Loucy (cell line): Measurements from ENCODE around the gene FSIP1.

Source experiments
- H2AFZ ChIP-seq: fragments of 200-600 bp; sonication (generic); 2 replicates; pipeline ENCODE4 v1.6.0; 2016; ENCODE audit warnings: antibody characterized with exemption, mild to moderate bottlenecking, low read length, moderate library complexity
- H3F3A ChIP-seq: fragments of 200-600 bp; 2 replicates; pipeline ENCODE4 v1.6.0; 2016; ENCODE audit warnings: antibody characterized with exemption, low read depth, mild to moderate bottlenecking
- H3K27me3 ChIP-seq: fragments of 200-600 bp; sonication (generic); 2 replicates; pipeline ENCODE4 v1.6.1; 2014; ENCODE audit warnings: low read length, mild to moderate bottlenecking; ENCODE audit not compliant: insufficient read depth, poor library complexity, severe bottlenecking
- H3K36me3 ChIP-seq: fragments of 200-600 bp; sonication (generic); 2 replicates; pipeline ENCODE4 v1.6.1; 2016; ENCODE audit warnings: low read length; ENCODE audit not compliant: insufficient read depth
- H3K4me1 ChIP-seq: fragments of 200-600 bp; sonication (generic); 2 replicates; pipeline ENCODE4 v1.5.1; 2014; ENCODE audit warnings: low read length, mild to moderate bottlenecking; ENCODE audit not compliant: insufficient read depth, poor library complexity, severe bottlenecking
- H3K4me2 ChIP-seq: fragments of 200-600 bp; sonication (generic); 2 replicates; pipeline ENCODE4 v1.6.0; 2014; ENCODE audit warnings: antibody characterized with exemption, low read length, low read depth, mild to moderate bottlenecking; ENCODE audit not compliant: poor library complexity, severe bottlenecking
- H3K4me3 ChIP-seq: fragments of 200-600 bp; sonication (generic); 2 replicates; pipeline ENCODE4 v1.5.1; 2014; ENCODE audit warnings: low read length, mild to moderate bottlenecking, mixed read lengths; ENCODE audit not compliant: poor library complexity, severe bottlenecking
- H3K79me2 ChIP-seq: fragments of 200-600 bp; sonication (generic); 2 replicates; pipeline ENCODE4 v1.6.1; 2014; ENCODE audit warnings: low read length; ENCODE audit not compliant: insufficient read depth
- H3K9ac ChIP-seq: fragments of 200-600 bp; sonication (generic); 2 replicates; pipeline ENCODE4 v1.6.0; 2014; ENCODE audit warnings: mild to moderate bottlenecking, low read depth, low read length, moderate library complexity; ENCODE audit not compliant: poor library complexity, severe bottlenecking
- H3K9me2 ChIP-seq: fragments of 200-600 bp; sonication (generic); replicated peaks from 2 replicates; pipeline ENCODE4 v1.6.1; 2016; ENCODE audit warnings: low read depth, low read length, mixed read lengths
- H3K9me3 ChIP-seq: fragments of 200-600 bp; sonication (generic); 2 replicates; pipeline ENCODE4 v1.6.1; 2014; ENCODE audit warnings: mild to moderate bottlenecking, antibody characterized with exemption, low read length, low read depth; ENCODE audit not compliant: insufficient read depth
- H4K20me1 ChIP-seq: fragments of 200-600 bp; sonication (generic); 2 replicates; pipeline ENCODE4 v1.6.0; 2014; ENCODE audit warnings: antibody characterized with exemption, low read length, mild to moderate bottlenecking; ENCODE audit not compliant: insufficient read depth, poor library complexity, severe bottlenecking
- EZH2phosphoT487 ChIP-seq: fragments of 200-600 bp; IDR thresholded peaks from 2 replicates; pipeline ENCODE4 v1.6.1; 2018; ENCODE audit warnings: antibody characterized with exemption, mild to moderate bottlenecking, moderate library complexity, borderline replicate concordance
- TF ChIP-seq, protein P1 (sequence below): fragments of 200-600 bp; sonication (generic); conservative IDR thresholded peaks from 2 replicates; pipeline ENCODE4 v1.5.1; 2014; ENCODE audit warnings: mild to moderate bottlenecking, antibody characterized with exemption, low read length

FSIP1 gene

DNA sequence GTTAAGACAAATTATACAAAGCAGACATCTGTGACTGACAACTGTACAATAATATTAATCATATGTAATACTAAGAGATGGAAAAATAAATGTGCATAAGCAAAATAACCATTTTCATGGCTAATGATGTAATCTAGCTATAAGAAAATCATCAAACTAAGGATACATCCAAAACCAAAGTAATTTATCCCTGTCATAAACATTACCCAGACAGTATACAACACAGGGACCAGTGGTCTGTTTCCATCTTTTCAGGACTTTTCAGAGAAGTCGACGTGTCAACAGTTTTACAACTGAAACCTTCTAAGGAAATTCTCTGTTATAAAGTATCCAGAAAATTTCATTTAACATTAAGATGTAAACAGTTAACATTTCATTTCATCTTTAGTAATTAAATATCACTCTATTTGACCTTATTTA, 190.7 kb downstream of the FSIP1 start:
- Histone ChIP-seq H3K4me1 (no peaks in the 10 kb centered on the region), H3K4me3 (no peak overlapping the region), H3K36me3 (no peaks in the 10 kb centered on the region), H3K9me2 (no peaks in the 10 kb centered on the region), H3K79me2 (no peaks in the 10 kb centered on the region), H4K20me1 (no peaks in the 10 kb centered on the region), H3K9ac (no peak overlapping the region), H2AFZ (no peak overlapping the region), H3K9me3 (no peaks in the 10 kb centered on the region), H3K27me3 (no peaks in the 10 kb centered on the region), H3F3A (no peaks in the 10 kb centered on the region), H3K4me2 (no peak overlapping the region)
- TF ChIP-seq, protein P1, sequence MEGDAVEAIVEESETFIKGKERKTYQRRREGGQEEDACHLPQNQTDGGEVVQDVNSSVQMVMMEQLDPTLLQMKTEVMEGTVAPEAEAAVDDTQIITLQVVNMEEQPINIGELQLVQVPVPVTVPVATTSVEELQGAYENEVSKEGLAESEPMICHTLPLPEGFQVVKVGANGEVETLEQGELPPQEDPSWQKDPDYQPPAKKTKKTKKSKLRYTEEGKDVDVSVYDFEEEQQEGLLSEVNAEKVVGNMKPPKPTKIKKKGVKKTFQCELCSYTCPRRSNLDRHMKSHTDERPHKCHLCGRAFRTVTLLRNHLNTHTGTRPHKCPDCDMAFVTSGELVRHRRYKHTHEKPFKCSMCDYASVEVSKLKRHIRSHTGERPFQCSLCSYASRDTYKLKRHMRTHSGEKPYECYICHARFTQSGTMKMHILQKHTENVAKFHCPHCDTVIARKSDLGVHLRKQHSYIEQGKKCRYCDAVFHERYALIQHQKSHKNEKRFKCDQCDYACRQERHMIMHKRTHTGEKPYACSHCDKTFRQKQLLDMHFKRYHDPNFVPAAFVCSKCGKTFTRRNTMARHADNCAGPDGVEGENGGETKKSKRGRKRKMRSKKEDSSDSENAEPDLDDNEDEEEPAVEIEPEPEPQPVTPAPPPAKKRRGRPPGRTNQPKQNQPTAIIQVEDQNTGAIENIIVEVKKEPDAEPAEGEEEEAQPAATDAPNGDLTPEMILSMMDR: no peak
- no peak for TF ChIP-seq EZH2phosphoT487

DNA sequence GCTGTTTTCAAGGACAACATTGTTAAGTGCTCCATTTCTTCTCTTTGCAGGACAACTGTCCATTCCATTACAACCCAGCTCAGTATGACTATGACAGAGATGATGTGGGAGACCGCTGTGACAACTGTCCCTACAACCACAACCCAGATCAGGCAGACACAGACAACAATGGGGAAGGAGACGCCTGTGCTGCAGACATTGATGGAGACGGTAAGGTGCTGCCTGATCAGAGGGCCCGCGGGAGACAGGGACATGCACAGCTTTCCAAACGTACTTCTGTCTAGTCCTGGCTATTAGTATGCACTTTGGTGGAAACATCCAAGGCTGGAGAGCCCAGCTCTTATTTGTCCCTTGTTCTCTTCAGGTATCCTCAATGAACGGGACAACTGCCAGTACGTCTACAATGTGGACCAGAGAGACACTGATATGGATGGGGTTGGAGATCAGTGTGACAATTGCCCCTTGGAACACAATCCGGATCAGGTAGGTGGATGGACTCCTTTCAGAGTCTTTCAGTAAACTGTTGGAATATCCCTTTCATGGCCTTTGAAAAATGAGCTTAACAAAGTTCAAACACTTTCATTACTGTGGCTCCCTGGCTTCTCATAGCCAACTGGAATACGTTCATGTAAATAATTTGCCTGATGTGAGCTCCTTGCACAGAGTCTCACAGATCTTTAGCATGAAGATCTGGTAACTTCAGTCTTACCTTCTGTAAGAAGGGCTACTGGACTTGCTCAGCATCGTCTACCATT, 191.3 kb downstream of the FSIP1 start:
- Histone ChIP-seq H3K79me2 (no peaks in the 10 kb centered on the region), H3K36me3 (no peaks in the 10 kb centered on the region), H3K9me3 (no peaks in the 10 kb centered on the region), H3K4me2 (no peak overlapping the region), H3K27me3 (no peaks in the 10 kb centered on the region), H3K4me1 (no peaks in the 10 kb centered on the region), H3F3A (no peaks in the 10 kb centered on the region), H2AFZ (no peak overlapping the region), H4K20me1 (no peaks in the 10 kb centered on the region), H3K9ac (no peak overlapping the region), H3K4me3 (no peak overlapping the region), H3K9me2 (no peaks in the 10 kb centered on the region)
- no peak for TF ChIP-seq EZH2phosphoT487
- TF ChIP-seq, protein P1: no peak

DNA sequence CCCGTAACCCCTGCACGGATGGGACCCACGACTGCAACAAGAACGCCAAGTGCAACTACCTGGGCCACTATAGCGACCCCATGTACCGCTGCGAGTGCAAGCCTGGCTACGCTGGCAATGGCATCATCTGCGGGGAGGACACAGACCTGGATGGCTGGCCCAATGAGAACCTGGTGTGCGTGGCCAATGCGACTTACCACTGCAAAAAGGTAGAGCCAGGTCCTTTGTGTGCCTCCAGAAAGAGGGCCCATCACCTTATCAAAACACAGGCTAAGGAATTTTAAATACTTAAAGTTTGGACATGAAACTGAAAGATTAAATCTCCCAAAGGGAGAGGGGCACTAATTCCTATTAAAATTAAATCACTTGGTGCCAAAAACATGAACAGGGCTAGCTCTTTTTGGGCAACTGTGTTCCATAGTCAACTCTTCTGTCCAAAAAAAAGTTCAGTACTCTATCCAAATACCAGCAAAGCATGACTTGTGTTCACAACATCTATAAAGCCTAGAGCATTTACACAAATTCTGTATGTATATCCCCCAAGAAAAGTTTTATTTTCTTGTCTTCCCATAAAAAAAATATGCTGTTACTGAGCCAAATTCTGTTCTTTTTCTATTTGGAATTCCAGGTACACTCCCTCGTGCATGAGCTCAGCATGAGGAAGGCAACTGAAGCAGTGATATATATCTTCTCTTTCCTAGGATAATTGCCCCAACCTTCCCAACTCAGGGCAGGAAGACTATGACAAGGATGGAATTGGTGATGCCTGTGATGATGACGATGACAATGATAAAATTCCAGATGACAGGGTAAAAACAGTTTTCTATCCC, 192.6 kb downstream of the FSIP1 start:
- H3K4me3 ChIP-seq: no peak overlapping the region
- H3K36me3 ChIP-seq: no peaks in the 10 kb centered on the region
- no peaks in the 10 kb centered on the region for H3K27me3 ChIP-seq
- TF ChIP-seq, protein P1: no peak
- TF ChIP-seq EZH2phosphoT487: no peak
- H3F3A ChIP-seq: no peaks in the 10 kb centered on the region
- no peak overlapping the region for H3K9ac ChIP-seq
- H2AFZ ChIP-seq: no peak overlapping the region
- H3K9me3 ChIP-seq: no peaks in the 10 kb centered on the region
- no peaks in the 10 kb centered on the region for H3K9me2 ChIP-seq
- no peaks in the 10 kb centered on the region for H3K79me2 ChIP-seq
- H3K4me1 ChIP-seq: peaks cover 8% of the 10 kb centered on the region
- no peaks in the 10 kb centered on the region for H4K20me1 ChIP-seq
- H3K4me2 ChIP-seq: no peak overlapping the region
